SK-N-MC (cell line): Measurements from ENCODE around the gene MYO10.

Experiments
- DNase-seq: peaks from one replicate; pipeline ENCODE4 v3.0.0-alpha.2; 2011; ENCODE audit warnings: low read depth, low spot score
- H3K27ac ChIP-seq: fragments of 200-600 bp; sonication (generic); 2 replicates; pipeline ENCODE4 v1.5.1; 2016; ENCODE audit warnings: mixed run types
- H3K36me3 ChIP-seq: fragments of 200-600 bp; sonication (generic); 2 replicates; pipeline ENCODE4 v1.6.1; 2017; ENCODE audit warnings: antibody characterized with exemption, low read length, mixed read lengths; ENCODE audit not compliant: insufficient read depth
- H3K4me3 ChIP-seq: fragments of 200-600 bp; sonication (generic); 2 replicates; pipeline ENCODE4 v1.5.1; 2016
- H3K9ac ChIP-seq: fragments of 200-600 bp; sonication (generic); 2 replicates; pipeline ENCODE4 v1.8.0; 2017; ENCODE audit warnings: mixed run types, mixed read lengths; ENCODE audit not compliant: insufficient read length
- H3K9me3 ChIP-seq: fragments of 200-600 bp; sonication (generic); 2 replicates; pipeline ENCODE4 v1.6.1; 2017; ENCODE audit warnings: low read depth, mild to moderate bottlenecking, antibody characterized with exemption, low read length, moderate library complexity, mixed read lengths
- EZH2 ChIP-seq: fragments of 200-600 bp; sonication (generic); IDR thresholded peaks from one replicate; pipeline ENCODE4 v1.6.1; 2017; ENCODE audit warnings: antibody characterized with exemption
- FOXP2 ChIP-seq: optimal IDR thresholded peaks from 2 replicates; pipeline ENCODE3; 2011; ENCODE audit warnings: mild to moderate bottlenecking, moderate library complexity; ENCODE audit not compliant: insufficient read depth; ENCODE audit errors: extremely low read length, control extremely low read depth
- POLR2AphosphoS5 ChIP-seq: IDR thresholded peaks from 2 replicates; pipeline ENCODE4 v1.6.1; 2012; ENCODE audit warnings: mild to moderate bottlenecking, low read depth, low read length, borderline replicate concordance

Gene MYO10

DNA sequence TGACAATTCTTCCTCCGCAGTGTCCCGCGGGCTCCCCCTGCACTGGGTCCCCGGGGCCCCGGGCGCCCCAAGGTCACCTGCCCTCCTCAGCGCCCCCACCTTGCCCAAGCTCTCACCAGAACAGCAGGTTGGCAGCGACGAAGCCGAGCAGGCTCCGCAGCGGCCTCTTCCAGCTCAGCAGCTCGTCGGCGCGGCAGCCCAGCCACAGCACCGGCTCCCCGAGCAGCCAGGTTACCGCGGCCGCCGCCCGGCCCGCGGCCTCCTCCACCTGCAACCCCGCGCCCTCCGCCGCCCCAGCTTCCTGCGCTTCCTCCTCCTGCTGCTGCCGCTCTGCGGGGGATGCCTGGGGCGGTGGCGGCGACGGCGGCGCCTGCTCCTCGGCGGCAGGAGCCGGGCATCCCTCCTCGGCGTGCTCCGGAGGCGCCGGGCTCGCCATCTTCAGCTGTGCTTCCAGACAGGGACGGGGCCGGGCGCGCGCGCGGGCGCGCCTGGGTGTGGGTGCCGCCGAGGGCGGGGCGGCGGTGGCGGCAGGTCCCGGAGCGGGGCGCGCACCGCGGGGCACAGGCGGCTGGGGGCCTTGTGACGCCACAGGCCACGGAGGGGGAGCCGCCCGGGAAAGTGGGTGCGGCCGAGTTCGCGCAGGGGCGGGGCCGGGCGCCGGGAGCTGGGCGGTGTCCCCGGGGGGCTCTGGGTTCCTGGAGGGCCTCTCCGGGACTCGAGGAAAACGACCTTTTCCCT is 319.4 kb downstream of the MYO10 start, which contains the start of gene RETREG1:
RETREG1 (minus strand) TSS at position 462 of the 738 bp plus-strand sequence; CDS start at position 436, 26 bp downstream.
- Histone ChIP-seq H3K4me3 (peak within 1 kb of the TSS; percentile 79), H3K9ac (peak within 1 kb of the TSS; percentile 52), H3K9me3 (no peaks in the 10 kb centered on the region), H3K27ac (no peak within 1 kb of the TSS), H3K36me3 (no peaks in the 10 kb centered on the region)
- DNase-seq, result no peak
- no peak for TF ChIP-seq EZH2
- no peak for TF ChIP-seq FOXP2
- TF ChIP-seq POLR2AphosphoS5, result no peak

DNA sequence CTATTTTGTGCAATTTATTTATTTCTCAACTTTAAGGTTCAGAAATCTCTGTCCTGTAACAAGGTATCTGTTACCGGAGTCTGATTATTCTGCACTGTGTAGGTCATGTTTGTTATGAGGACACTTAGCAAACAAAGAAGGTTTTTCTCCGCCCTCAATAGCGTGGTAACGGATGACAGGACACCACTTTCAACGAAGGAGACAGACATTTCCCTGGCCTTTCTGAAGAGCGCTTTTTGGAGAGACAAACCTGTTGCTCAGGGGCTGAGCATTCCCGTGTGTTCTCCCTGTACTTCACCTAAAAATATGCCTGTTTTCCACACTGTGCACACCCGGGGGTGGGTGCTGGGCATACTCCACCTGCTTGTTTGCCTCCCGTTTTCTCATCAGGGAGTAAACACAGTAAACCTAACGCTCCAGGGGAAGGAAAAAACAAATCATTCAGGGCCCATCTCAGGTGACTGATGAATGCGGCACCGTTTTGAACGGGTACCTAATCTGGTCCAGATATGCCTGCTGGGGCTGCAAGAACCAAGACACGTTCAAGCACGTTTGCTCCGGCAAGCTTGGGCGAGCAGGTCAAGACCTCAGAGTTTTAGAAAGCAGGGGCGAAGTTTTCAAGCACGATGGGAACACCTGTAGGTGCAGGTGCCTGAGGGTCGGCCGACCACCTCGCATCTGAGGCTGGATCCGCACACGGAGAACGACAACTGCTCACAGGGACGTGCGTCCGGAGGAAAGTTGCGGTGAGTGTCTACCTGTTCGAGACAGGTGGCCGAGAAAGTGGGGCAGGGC is 320.1 kb downstream of the MYO10 start:
- Histone ChIP-seq H3K36me3 (no peaks in the 10 kb centered on the region), H3K9ac (no peak overlapping the region), H3K27ac (no peak overlapping the region), H3K4me3 (peak overlapping the region; percentile 79), H3K9me3 (no peaks in the 10 kb centered on the region)
- TF ChIP-seq POLR2AphosphoS5, result no peak
- TF ChIP-seq EZH2, result no peak
- no peak for TF ChIP-seq FOXP2
- no peak for DNase-seq

GRCh38 chr5:16612007-16612406 is 324.1 kb downstream of the MYO10 start:
- no peaks in the 10 kb centered on the region for H3K36me3 ChIP-seq
- TF ChIP-seq POLR2AphosphoS5 (no peak), FOXP2 (no peak), EZH2 (no peak)
- no peak for DNase-seq
- no peak overlapping the region for H3K4me3 ChIP-seq
- no peaks in the 10 kb centered on the region for H3K9me3 ChIP-seq
- no peak overlapping the region for H3K27ac ChIP-seq
- H3K9ac ChIP-seq, result no peak overlapping the region
